Neuronal stem cell (in vitro differentiated cells): ENCODE data around the gene POLH.
"Not testable (repeated sequence)": the region's sequence is repeated elsewhere in the genome, so short reads cannot be mapped to it uniquely, and the experiment has no call there.

Experiments
- DNase-seq: peaks from one replicate; pipeline ENCODE4 v3.0.0-alpha.2; 2013; ENCODE audit warnings: low spot score
- H2AFZ ChIP-seq: one replicate; pipeline ENCODE4 v1.6.1; 2013; ENCODE audit warnings: mild to moderate bottlenecking, low read length, inconsistent platforms
- H2AK5ac ChIP-seq: 2 replicates; pipeline ENCODE4 v1.6.1; 2013; ENCODE audit warnings: low read depth, mild to moderate bottlenecking, inconsistent platforms, low read length, moderate library complexity, mixed read lengths
- H2BK120ac ChIP-seq: 2 replicates; pipeline ENCODE4 v1.6.1; 2013; ENCODE audit warnings: low read depth, mild to moderate bottlenecking, inconsistent platforms, low read length, moderate library complexity, mixed read lengths
- H2BK12ac ChIP-seq: one replicate; pipeline ENCODE4 v1.6.1; 2013; ENCODE audit warnings: low read length, inconsistent platforms
- H2BK15ac ChIP-seq: 2 replicates; pipeline ENCODE4 v1.6.1; 2013; ENCODE audit warnings: mild to moderate bottlenecking, low read length, inconsistent platforms, mixed read lengths
- H2BK5ac ChIP-seq: one replicate; pipeline ENCODE4 v1.6.1; 2013; ENCODE audit warnings: inconsistent platforms, mild to moderate bottlenecking, low read length, moderate library complexity
- H3K14ac ChIP-seq: one replicate; pipeline ENCODE4 v1.6.1; 2013; ENCODE audit warnings: low read length, inconsistent platforms
- H3K18ac ChIP-seq: 2 replicates; pipeline ENCODE4 v1.6.1; 2013; ENCODE audit warnings: low read length, inconsistent platforms
- H3K23ac ChIP-seq: 2 replicates; pipeline ENCODE4 v1.6.1; 2013; ENCODE audit warnings: low read depth, mild to moderate bottlenecking, mixed read lengths, low read length, inconsistent platforms; ENCODE audit not compliant: poor library complexity
- H3K27ac ChIP-seq: replicated peaks from 3 replicates; pipeline ENCODE4 v1.5.1; 2013; ENCODE audit warnings: low read length, inconsistent platforms
- H3K27me3 ChIP-seq, 3 experiments: 2 replicates each; pipeline ENCODE4 v1.6.1; 2013; ENCODE audit warnings: low read length in 3 of 3, mild to moderate bottlenecking in 2 of 3, inconsistent platforms in 1 of 3, low read depth in 1 of 3, mixed read lengths in 1 of 3, moderate library complexity in 1 of 3; ENCODE audit not compliant: control insufficient read depth in 3 of 3, insufficient read depth in 3 of 3
- H3K36me3 ChIP-seq, 2 donors: replicated peaks in 1 of 2; 2 replicates each; pipeline ENCODE4 v1.6.1; 2013; ENCODE audit warnings: low read length in 2 of 2; ENCODE audit not compliant: control insufficient read depth in 2 of 2, insufficient read depth in 2 of 2
- H3K4ac ChIP-seq: 2 replicates; pipeline ENCODE4 v1.6.1; 2013; ENCODE audit warnings: inconsistent platforms, mild to moderate bottlenecking, low read length, moderate library complexity
- H3K4me1 ChIP-seq, 2 donors: 1 replicate in 1 of 2; 2 replicates in 1 of 2; pipeline ENCODE4 v1.6.1; 2013; ENCODE audit warnings: low read length in 2 of 2, low read depth in 1 of 2; ENCODE audit not compliant: control insufficient read depth in 2 of 2, insufficient read depth in 1 of 2
- H3K4me2 ChIP-seq: one replicate; pipeline ENCODE4 v1.6.1; 2013; ENCODE audit warnings: mild to moderate bottlenecking, low read length, inconsistent platforms; ENCODE audit not compliant: insufficient read depth, poor library complexity, severe bottlenecking
- H3K4me3 ChIP-seq, 2 donors: 2 replicates each; pipeline ENCODE4 v1.5.1; 2013; ENCODE audit warnings: low read length in 2 of 2, mild to moderate bottlenecking in 2 of 2, inconsistent platforms in 1 of 2, moderate library complexity in 1 of 2
- H3K79me1 ChIP-seq: one replicate; pipeline ENCODE4 v1.6.1; 2013; ENCODE audit warnings: low read depth, mild to moderate bottlenecking, inconsistent platforms, low read length, moderate library complexity
- H3K9ac ChIP-seq: one replicate; pipeline ENCODE4 v1.6.1; 2013; ENCODE audit warnings: mild to moderate bottlenecking, low read depth, low read length, inconsistent platforms; ENCODE audit not compliant: poor library complexity
- H3K9me3 ChIP-seq, 2 donors: replicated peaks in 1 of 2; 2 replicates each; pipeline versions ENCODE3 to v1.6.1; 2013; ENCODE audit warnings: low read length in 2 of 2, mild to moderate bottlenecking in 2 of 2, inconsistent platforms in 1 of 2, low read depth in 1 of 2, mixed read lengths in 1 of 2, moderate library complexity in 1 of 2; ENCODE audit not compliant: control insufficient read depth in 2 of 2, insufficient read depth in 1 of 2
- H4K8ac ChIP-seq: one replicate; pipeline ENCODE4 v1.6.1; 2013; ENCODE audit warnings: low read depth, mild to moderate bottlenecking, inconsistent platforms, low read length, moderate library complexity
- H4K91ac ChIP-seq: one replicate; pipeline ENCODE4 v1.6.1; 2013; ENCODE audit warnings: low read length, low read depth, mild to moderate bottlenecking, inconsistent platforms; ENCODE audit not compliant: poor library complexity
- WGBS, 2 donors: extraction: QIAGEN DNeasy Blood & Tissue Kit; methylation state at CpG; one replicate each; pipeline ENCODE4 v1.1.7; 2013; ENCODE audit warnings: missing lambda C conversion rate in 2 of 2, mixed read lengths in 1 of 2; ENCODE audit not compliant: insufficient read length in 2 of 2, insufficient replicate concordance in 1 of 2; ENCODE audit errors: extremely low coverage in 2 of 2; 5-methylcytosine and 5-hydroxymethylcytosine counted together

Gene POLH

DNA sequence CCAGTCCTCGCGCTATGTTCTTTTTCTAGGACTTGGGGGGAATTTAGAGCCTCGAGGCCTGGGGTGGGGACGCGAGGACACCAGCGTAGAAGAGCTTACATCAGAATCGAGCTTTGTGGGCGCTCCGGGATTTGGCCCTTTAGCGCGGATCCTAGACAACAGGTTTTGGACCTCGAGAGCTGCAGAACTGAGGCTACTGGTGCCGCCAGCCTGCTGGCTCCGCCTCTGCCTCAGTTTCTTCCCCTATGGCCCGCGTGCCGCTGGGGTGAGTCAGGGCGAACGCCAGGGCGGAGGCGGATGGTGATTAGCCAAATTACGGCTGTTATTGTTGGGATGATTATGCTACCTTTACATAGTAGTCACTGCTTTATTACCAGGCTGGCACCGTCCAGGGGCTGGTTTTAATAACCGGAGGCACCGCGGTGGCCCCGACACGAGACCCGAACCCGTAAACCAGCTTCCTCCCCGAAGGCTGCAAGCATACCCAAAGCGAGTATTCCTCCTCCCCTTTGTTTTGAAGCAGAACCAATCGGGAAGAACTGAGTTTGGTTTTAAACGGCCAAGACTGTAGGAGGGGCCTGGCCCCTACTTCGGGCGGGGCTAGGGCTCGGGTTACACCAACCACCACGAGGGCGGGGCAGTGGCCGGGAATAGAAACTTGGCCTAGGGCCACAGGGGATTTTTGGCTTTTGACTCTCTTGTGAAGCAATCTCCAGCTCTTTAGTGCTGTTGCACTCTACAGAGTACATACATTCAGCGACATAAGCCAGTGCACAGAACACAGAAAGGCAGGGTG is 53.7 kb downstream of the POLH start:
- Histone ChIP-seq H2BK15ac (peak overlapping the region; percentile 87), H2BK12ac (peak overlapping the region; percentile 44), H3K23ac (no peak overlapping the region), H3K36me3 (peaks cover 22 to 32% of the 10 kb centered on the region in 2 donors), H2BK5ac (peak overlapping the region; percentile 99), H4K91ac (no peak overlapping the region), H3K14ac (peak overlapping the region; percentile 96), H3K9me3 (no peaks in the 10 kb centered on the region), H2AFZ (peak overlapping the region; percentile 96), H3K4ac (peak overlapping the region; percentile 99), H2AK5ac (peak overlapping the region; percentile 73), H3K4me3 (peak overlapping the region; percentile 75 to 90), H3K79me1 (peaks cover 4% of the 10 kb centered on the region), H2BK120ac (peak overlapping the region; percentile 69), H3K4me1 (peaks cover 6 to 9% of the 10 kb centered on the region in 2 donors), H3K18ac (peak overlapping the region; percentile 100), H3K27me3 (no peaks in the 10 kb centered on the region), H3K27ac (peak overlapping the region; percentile 95), H3K4me2 (peak overlapping the region; percentile 67), H3K9ac (peak overlapping the region; percentile 94), H4K8ac (peak overlapping the region; percentile 0)
- DNase-seq = peak; percentile 88
- WGBS, 2 donors = no CpG with 5 or more reads among the region's 41 CpGs

- Histone ChIP-seq H2BK12ac (no peak overlapping the region), H3K4me3 (no peak overlapping the region), H4K8ac (no peak overlapping the region), H3K4me1 (peaks cover 9 to 12% of the 10 kb centered on the region in 2 donors), H3K4ac (no peak overlapping the region), H2BK5ac (no peak overlapping the region), H3K4me2 (no peak overlapping the region), H4K91ac (peak overlapping the region; percentile 74), H3K27ac (no peak overlapping the region), H2BK15ac (no peak overlapping the region), H2BK120ac (no peak overlapping the region), H3K36me3 (peaks cover 10 to 18% of the 10 kb centered on the region in 2 donors), H3K9me3 (no peaks in the 10 kb centered on the region), H2AFZ (no peak overlapping the region), H3K27me3 (no peaks in the 10 kb centered on the region), H3K14ac (no peak overlapping the region), H2AK5ac (no peak overlapping the region), H3K9ac (no peak overlapping the region), H3K23ac (no peak overlapping the region), H3K18ac (no peak overlapping the region), H3K79me1 (peaks cover 4% of the 10 kb centered on the region)
- DNase-seq = no peak
- WGBS, 2 donors = no CpG with 5 or more reads among the region's 1 CpG
Observed at GRCh38 chr6:43630980-43631619, 55.1 kb downstream of the POLH start.

- H2AFZ ChIP-seq, H3K4me3 ChIP-seq, H3K9me3 ChIP-seq, H2BK120ac ChIP-seq, H4K8ac ChIP-seq, H2BK15ac ChIP-seq, H2BK12ac ChIP-seq, H3K27ac ChIP-seq, H2BK5ac ChIP-seq, DNase-seq, H2AK5ac ChIP-seq, H3K18ac ChIP-seq, H3K9ac ChIP-seq, H3K27me3 ChIP-seq, H3K4me2 ChIP-seq, H3K79me1 ChIP-seq, H3K23ac ChIP-seq, H4K91ac ChIP-seq, H3K4ac ChIP-seq, H3K14ac ChIP-seq: not testable (repeated sequence)
- Histone ChIP-seq H3K36me3 (peaks cover 5 to 15% of the 10 kb centered on the region in 2 donors), H3K4me1 (peaks cover 12 to 13% of the 10 kb centered on the region in 2 donors)
- WGBS, 2 donors = no CpG with 5 or more reads among the region's 7 CpGs
Observed at GRCh38 chr6:43633002-43633401, 57.0 kb downstream of the POLH start.

DNA sequence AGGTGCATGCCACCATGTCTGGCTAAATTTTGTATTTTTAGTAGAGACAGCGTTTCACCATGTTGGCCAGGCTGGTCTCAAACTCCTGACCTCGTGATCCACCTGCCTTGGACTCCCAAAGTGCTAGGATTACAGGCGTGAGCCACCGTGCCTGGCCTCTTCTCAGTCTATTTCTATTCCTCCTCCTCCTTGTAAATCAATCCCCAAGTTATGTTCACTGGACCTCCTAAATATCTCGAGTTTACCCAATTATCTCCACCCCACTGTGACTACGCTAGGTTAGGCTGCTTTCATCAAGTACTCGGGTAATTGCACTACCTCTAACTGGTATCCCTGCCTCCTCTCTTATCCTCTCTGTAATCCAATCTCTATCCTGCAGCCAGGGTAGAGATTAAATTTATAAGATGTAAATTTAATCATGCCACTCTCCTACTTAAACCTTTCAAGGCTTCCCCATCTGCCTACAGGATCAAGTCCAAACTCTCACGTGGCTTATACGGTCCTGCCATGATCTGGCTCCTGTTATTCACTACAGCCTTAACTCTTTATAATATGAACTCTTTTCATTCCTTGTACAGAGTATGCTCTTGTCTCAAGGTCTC is 58.8 kb downstream of the POLH start:
- no peak for DNase-seq
- no peak overlapping the region for H4K91ac ChIP-seq
- H3K14ac ChIP-seq = no peak overlapping the region
- no CpG with 5 or more reads among the region's 9 CpGs for WGBS, 2 donors
- no peak overlapping the region for H3K18ac ChIP-seq
- no peak overlapping the region for H2BK12ac ChIP-seq
- no peaks in the 10 kb centered on the region for H3K9me3 ChIP-seq
- no peak overlapping the region for H2BK120ac ChIP-seq
- no peak overlapping the region for H3K4me2 ChIP-seq
- H4K8ac ChIP-seq = peak overlapping the region; percentile 83
- H2BK15ac ChIP-seq = peak overlapping the region; percentile 76
- H3K27ac ChIP-seq = no peak overlapping the region
- peak overlapping the region; percentile 94 for H2AFZ ChIP-seq
- peaks cover 10 to 11% of the 10 kb centered on the region in 2 donors for H3K4me1 ChIP-seq
- no peaks in the 10 kb centered on the region for H3K27me3 ChIP-seq
- no peak overlapping the region for H3K4me3 ChIP-seq
- no peak overlapping the region for H3K4ac ChIP-seq
- H3K9ac ChIP-seq = no peak overlapping the region
- H2AK5ac ChIP-seq = peak overlapping the region; percentile 56
- H3K79me1 ChIP-seq = peaks cover 4% of the 10 kb centered on the region
- H3K23ac ChIP-seq = peak overlapping the region; percentile 58
- H2BK5ac ChIP-seq = no peak overlapping the region
- H3K36me3 ChIP-seq = peaks cover 9 to 31% of the 10 kb centered on the region in 2 donors
